ENCODE data around the gene ZNF438. TPM values are rescaled to one million over a fixed set of nuclear protein-coding genes. Genes with fewer than 3 reads are reported as not detected.
"Not testable (repeated sequence)": the region's sequence is repeated elsewhere in the genome, so short reads cannot be mapped to it uniquely, and the experiment has no call there.

Gene ZNF438
- total RNA-seq, 1 donor: 4.3 TPM

GRCh38 chr10:30798646-30799185 lies 232.9 kb downstream of the ZNF438 start:
- H3K4me1 ChIP-seq (ENCODE audit: insufficient read depth, low read length): peaks cover 4% of the 10 kb centered on the region
- H3K27me3 ChIP-seq (ENCODE audit: insufficient read depth, low read length): no peaks in the 10 kb centered on the region
- no peak for DNase-seq (ENCODE audit: insufficient read length, low spot score, missing footprints)
- H2AFZ ChIP-seq (ENCODE audit: low read length): no peak overlapping the region
- H3K79me2 ChIP-seq (ENCODE audit: insufficient read depth, low read length): no peaks in the 10 kb centered on the region
- H3K9me3 ChIP-seq (ENCODE audit: low read depth, low read length): no peaks in the 10 kb centered on the region
- H3K4me2 ChIP-seq (ENCODE audit: insufficient read depth, low read length): no peak overlapping the region
- no peak overlapping the region for H3K27ac ChIP-seq (ENCODE audit: low read depth, low read length)
- H3K4me3 ChIP-seq (ENCODE audit: insufficient read depth, low read length): no peak overlapping the region
- H3K36me3 ChIP-seq (ENCODE audit: insufficient read depth, low read length): no peaks in the 10 kb centered on the region
- no peaks in the 10 kb centered on the region for H4K20me1 ChIP-seq (ENCODE audit: insufficient read depth, low read length)
- no peak for TF ChIP-seq CTCF (IDR thresholded peaks at IDR 0.05; ENCODE audit: extremely low read depth, low read depth, low read length)

- H3K4me3 ChIP-seq (ENCODE audit: insufficient read depth, low read length); H3K79me2 ChIP-seq (ENCODE audit: insufficient read depth, low read length); H3K27ac ChIP-seq (ENCODE audit: low read depth, low read length); H3K36me3 ChIP-seq (ENCODE audit: insufficient read depth, low read length); H3K27me3 ChIP-seq (ENCODE audit: insufficient read depth, low read length); H3K9me3 ChIP-seq (ENCODE audit: low read depth, low read length); H2AFZ ChIP-seq (ENCODE audit: low read length); H3K4me2 ChIP-seq (ENCODE audit: insufficient read depth, low read length); H3K4me1 ChIP-seq (ENCODE audit: insufficient read depth, low read length); DNase-seq (ENCODE audit: insufficient read length, low spot score, missing footprints); H4K20me1 ChIP-seq (ENCODE audit: insufficient read depth, low read length): not testable (repeated sequence)
Observed at GRCh38 chr10:30795024-30795423, 236.6 kb downstream of the ZNF438 start.

All from osteoblast (primary cell).